Activated T-cell treated with anti-CD3 and anti-CD28 coated beads, Interleukin-2, amount 50 U/mL, for 72 hours (primary cell): ENCODE measurements around the gene ZFP36L2. TPM values are rescaled to one million over a fixed set of nuclear protein-coding genes. Genes with fewer than 3 reads are reported as not detected.

Source experiments
- ATAC-seq, 2 donors: fragments of 150-1000 bp; cut with Tn5 transposase; replicated peaks in 1 of 2; 2 replicates each; pipeline ENCODE4 v1.10.0; 2021; ENCODE audit warnings: moderate library complexity in 2 of 2, mild to moderate bottlenecking in 1 of 2
- DNase-seq, 2 donors: peaks; one replicate each; pipeline ENCODE4 v3.0.0; 2021 to 2022; ENCODE audit warnings: mixed read lengths in 1 of 2
- H3K27ac Mint-ChIP-seq: one replicate; pipeline ENCODE4 v1.8.0; 2022; ENCODE audit warnings: mild to moderate bottlenecking, moderate library complexity, mixed read lengths
- H3K27me3 Mint-ChIP-seq: one replicate; pipeline ENCODE4 v1.8.0; 2022; ENCODE audit warnings: low read depth, mixed read lengths
- H3K36me3 Mint-ChIP-seq, 2 donors: one replicate each; pipeline ENCODE4 v1.8.0; 2022; ENCODE audit warnings: mixed read lengths in 2 of 2, mild to moderate bottlenecking in 1 of 2; ENCODE audit not compliant: insufficient read depth in 2 of 2
- H3K4me1 Mint-ChIP-seq: one replicate; pipeline ENCODE4 v1.8.0; 2022; ENCODE audit warnings: low read depth, mixed read lengths
- H3K4me3 Mint-ChIP-seq, 2 donors: one replicate each; pipeline ENCODE4 v1.8.0; 2022; ENCODE audit warnings: mild to moderate bottlenecking in 2 of 2, mixed read lengths in 2 of 2, moderate library complexity in 2 of 2
- H3K9me3 Mint-ChIP-seq, 2 donors: one replicate each; pipeline ENCODE4 v1.8.0; 2022; ENCODE audit warnings: mixed read lengths in 2 of 2
- total RNA-seq, 2 donors: library from RNA; stranded (reverse); gene quantifications; one replicate each; pipeline ENCODE4 v1.2.3, GENCODE V29; 2022

ZFP36L2 gene
- total RNA-seq, 2 donors from 2014 or later, result 70.8 to 86.4 TPM

DNA sequence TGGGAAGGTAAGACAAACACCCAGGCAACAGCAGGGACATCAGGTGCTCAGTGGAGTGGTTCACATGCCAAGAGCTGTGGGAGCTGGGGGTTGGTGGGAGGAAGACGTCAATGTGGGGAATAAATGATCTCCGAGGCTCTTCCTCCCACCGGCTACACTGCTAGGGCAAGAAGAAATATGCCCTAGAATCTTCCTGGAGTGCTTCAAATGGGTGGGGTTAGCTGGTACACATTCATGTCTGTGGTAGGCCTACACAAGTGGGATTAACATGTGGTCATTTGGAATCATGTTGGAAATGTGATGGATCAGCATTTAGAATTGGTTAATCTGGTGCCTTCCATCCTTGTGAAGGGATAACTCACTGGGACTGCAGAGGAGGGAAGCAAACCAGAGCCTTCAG lies 12.4 kb upstream of the ZFP36L2 start:
- no peak overlapping the region for H3K4me3 Mint-ChIP-seq
- H3K9me3 Mint-ChIP-seq, result no peaks in the 10 kb centered on the region
- DNase-seq (no peak), ATAC-seq (no peak)
- no peaks in the 10 kb centered on the region for H3K27me3 Mint-ChIP-seq
- peaks cover 14% of the 10 kb centered on the region for H3K4me1 Mint-ChIP-seq
- H3K27ac Mint-ChIP-seq, result no peak overlapping the region
- no peaks in the 10 kb centered on the region for H3K36me3 Mint-ChIP-seq

DNA sequence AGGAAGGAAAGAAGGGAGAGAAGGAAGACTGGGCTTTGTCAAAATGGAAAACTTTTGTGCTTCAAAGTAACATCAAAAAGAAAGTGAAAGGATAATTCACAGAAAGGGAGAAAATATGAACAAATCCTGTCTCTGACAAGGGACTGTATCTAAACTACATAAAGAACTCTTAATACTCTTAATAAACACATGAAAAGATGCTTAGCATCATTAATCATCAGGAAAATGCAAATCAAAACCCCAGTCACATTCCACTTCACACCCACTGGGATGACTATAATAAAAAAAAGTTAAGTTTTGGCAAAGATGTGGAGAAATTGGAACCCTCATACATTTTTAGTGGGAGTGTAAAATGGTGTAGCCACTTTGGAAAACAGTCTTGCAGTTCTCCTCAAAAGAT lies 11.8 kb upstream of the ZFP36L2 start:
- DNase-seq, result no peak
- Mint-ChIP-seq H3K9me3 (no peaks in the 10 kb centered on the region), H3K27ac (peak overlapping the region; percentile 70), H3K4me1 (peaks cover 14% of the 10 kb centered on the region), H3K4me3 (no peak overlapping the region), H3K27me3 (no peaks in the 10 kb centered on the region), H3K36me3 (no peaks in the 10 kb centered on the region)
- no peak for ATAC-seq

DNA sequence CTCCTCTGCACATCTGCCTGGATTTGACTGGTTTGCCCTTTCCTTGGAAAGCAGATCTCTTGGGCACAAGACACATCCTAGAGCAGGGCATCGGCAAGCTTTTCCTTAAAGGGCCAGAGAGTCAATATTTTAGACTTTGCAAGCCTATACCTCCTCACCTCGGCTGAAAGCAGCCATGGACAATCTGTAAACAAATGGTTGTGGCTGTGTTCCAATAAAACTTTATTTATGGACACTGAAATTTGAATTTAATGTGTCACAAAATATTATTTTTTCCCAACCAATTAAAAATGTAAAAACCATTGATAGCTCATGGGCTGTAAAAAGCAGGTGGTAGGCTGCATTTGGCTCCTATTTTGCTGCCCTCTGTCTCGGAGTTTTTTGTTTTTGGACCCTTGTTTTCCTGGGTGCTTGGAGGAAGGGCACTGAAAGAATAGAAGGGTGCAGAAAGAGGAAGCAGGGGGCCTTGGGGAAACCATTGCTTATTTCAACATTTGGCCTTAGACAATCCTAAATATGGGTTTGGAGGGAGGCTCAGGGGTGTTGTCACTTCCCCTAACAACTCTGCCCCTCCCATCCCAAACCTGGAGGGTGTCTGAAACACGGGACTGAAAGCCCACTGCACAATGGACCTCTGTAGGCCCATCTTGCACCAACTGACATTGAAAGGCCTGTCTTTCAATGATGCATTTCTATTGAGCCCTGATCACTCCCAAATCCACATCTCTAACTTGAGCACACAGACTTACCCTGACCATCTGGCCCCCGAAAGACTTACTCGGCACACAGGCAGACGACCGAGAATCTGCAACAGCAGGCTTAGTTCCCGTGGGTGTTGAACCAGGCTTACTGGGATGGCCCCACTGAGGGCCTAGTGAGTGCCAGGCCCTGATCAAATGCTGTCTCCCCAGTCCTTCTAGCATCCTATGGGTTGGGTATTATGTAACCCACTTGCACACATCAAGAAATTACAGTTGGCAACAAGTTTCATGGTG lies 7.1 kb upstream of the ZFP36L2 start:
- Mint-ChIP-seq H3K27ac (no peak overlapping the region), H3K4me1 (peaks cover 25% of the 10 kb centered on the region), H3K4me3 (no peak overlapping the region), H3K36me3 (peaks cover 2% of the 10 kb centered on the region in 2 donors), H3K9me3 (no peaks in the 10 kb centered on the region), H3K27me3 (no peaks in the 10 kb centered on the region)
- ATAC-seq (no peak), DNase-seq (no peak)

DNA sequence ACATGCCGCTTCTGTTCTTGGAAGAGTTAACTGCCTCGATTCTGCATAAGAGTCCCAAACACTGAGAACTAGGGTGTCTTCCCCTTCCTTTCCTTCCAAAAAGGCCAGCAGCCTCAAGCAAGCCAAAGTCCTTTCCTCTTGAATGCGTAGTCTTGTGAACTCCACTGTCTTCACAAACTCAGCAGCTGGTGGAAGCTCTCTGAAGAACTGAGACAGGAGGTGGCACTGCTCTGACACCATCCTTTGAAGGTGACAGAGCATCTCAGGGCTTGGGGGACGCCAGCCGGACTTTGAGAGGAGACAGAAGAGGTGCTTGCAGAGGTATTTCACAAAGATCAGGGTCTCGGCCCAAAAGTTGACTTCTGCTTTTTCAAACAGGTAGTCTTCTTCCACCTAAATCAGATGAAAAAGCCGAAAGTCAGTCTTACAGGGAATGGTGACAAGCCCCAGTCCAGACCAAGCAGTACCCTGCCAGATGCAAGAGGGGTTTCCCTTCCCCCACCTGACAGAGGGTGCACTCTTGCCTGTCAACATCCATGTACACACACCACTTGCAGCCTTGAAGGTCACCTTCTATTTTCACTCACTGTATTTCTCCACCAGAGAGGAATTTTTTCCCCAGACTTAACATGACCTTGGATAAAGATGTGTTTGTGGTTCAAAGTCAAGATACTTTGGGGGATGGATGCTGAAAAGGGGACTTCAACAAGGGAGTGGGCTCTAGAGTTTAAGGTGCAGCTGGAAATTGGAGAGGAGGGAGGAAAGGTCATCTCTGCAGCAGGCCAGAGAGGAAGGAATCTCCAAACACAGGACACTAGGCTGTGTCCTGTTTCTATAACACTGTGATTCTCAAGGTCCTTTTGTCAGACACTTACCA lies 4.8 kb upstream of the ZFP36L2 start:
- Mint-ChIP-seq H3K27me3 (no peaks in the 10 kb centered on the region), H3K4me3 (no peak overlapping the region), H3K36me3 (peaks cover 2% of the 10 kb centered on the region in 2 donors), H3K27ac (peak overlapping the region; percentile 2), H3K9me3 (no peaks in the 10 kb centered on the region), H3K4me1 (peaks cover 25% of the 10 kb centered on the region)
- DNase-seq (no peak), ATAC-seq (no peak)

DNA sequence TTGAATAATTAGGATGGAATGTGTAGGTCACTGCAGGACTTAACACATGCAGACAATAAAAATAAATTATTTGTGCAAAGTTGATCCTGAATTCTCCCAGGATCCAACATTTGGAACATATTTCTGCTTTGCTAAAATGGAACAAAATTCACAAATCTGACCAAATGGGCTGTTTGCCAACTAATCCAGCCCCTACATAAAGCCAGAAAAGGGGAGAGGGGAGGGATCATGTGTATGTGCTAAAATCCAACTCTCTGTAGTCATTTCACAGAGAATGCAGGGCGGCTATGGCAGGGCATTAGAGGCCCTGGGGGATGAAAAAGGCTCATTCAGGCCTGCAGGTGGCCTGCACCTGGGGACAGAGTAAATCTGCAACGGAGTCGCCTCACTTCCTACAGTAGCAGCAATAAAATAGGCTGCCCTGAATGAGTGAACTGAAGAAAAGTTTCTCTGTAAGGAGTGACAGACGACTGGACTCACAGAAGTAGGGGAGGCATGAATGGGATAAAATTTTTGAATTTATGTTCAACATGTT lies 4.0 kb upstream of the ZFP36L2 start:
- no peaks in the 10 kb centered on the region for H3K27me3 Mint-ChIP-seq
- H3K9me3 Mint-ChIP-seq, result no peaks in the 10 kb centered on the region
- no peak overlapping the region for H3K27ac Mint-ChIP-seq
- no peak for DNase-seq
- H3K4me3 Mint-ChIP-seq, result no peak overlapping the region
- no peak for ATAC-seq
- peaks cover 2 to 4% of the 10 kb centered on the region in 2 donors for H3K36me3 Mint-ChIP-seq
- peaks cover 25% of the 10 kb centered on the region for H3K4me1 Mint-ChIP-seq

DNA sequence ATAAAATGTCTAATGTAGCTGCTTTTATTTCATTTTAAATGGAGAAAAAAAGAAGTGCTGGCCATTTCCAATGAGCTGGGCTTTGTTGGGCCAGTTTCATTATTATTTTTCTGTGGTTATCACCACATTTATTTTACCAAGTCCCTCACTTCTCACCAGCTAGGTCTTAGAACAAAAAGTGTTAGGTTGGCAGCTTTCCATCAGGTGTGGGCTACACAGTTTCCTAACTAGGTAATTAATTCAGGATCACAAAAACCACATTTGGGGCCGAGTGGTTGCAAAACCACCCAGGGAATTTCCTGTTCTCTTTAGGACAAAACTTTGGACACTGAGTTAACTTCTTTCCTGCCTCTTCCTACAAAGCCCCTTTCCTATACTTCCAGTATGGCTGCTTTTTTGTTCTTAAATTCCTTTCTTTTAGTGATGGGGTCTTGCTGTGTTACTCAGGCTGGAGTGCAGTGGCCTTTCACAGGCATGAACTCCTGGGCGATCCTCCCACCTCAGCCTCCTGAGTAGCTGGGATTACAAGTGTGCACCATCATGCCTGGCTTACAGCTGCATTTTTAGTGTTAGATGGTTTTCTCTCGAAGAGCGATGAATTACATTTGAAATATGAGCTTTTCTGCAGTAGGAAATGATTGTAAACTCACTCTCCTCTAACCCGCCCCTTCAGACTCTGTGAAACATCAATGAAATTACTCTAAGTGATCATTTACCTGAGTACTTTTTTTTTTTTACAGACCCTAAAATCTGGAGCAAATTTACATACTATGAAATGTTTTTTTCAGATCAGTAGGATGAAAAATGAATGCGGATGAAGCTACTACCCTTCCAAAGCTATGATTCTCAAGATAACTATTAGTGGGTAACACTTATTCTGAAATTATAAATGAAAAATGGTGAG lies 2.6 kb upstream of the ZFP36L2 start:
- peaks cover 5 to 9% of the 10 kb centered on the region in 2 donors for H3K36me3 Mint-ChIP-seq
- peak overlapping the region; percentile 69 to 96 for H3K4me3 Mint-ChIP-seq
- H3K27me3 Mint-ChIP-seq, result no peaks in the 10 kb centered on the region
- peak overlapping the region; percentile 4 for H3K27ac Mint-ChIP-seq
- H3K9me3 Mint-ChIP-seq, result no peaks in the 10 kb centered on the region
- peaks cover 25% of the 10 kb centered on the region for H3K4me1 Mint-ChIP-seq
- DNase-seq (no peak), ATAC-seq (no peak)

DNA sequence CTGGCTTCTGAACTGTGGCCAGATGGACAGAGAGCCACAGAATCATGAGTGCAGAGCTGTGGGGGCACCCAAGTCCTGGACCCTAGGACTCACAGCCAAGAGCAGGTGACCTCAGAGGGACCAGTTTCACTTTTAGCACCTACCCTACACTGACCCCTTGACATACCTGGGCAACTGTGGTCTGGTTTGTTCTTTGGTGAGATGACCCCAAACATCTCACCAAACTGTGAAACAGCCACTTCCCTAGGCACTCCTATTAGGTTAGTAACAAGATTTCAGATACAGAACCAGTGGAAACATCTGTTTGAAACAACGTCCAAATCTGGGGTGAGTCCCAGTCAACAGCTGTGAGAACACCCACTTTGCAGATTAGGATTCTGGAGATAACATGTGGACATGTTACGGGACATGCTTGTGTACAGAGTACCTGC lies 1.9 kb upstream of the ZFP36L2 start:
- Mint-ChIP-seq H3K36me3 (peaks cover 11 to 12% of the 10 kb centered on the region in 2 donors), H3K4me3 (peak overlapping the region; percentile 89 to 96), H3K9me3 (no peaks in the 10 kb centered on the region), H3K27me3 (no peaks in the 10 kb centered on the region), H3K4me1 (peaks cover 25% of the 10 kb centered on the region), H3K27ac (peak overlapping the region; percentile 22)
- ATAC-seq, result no peak
- no peak for DNase-seq

DNA sequence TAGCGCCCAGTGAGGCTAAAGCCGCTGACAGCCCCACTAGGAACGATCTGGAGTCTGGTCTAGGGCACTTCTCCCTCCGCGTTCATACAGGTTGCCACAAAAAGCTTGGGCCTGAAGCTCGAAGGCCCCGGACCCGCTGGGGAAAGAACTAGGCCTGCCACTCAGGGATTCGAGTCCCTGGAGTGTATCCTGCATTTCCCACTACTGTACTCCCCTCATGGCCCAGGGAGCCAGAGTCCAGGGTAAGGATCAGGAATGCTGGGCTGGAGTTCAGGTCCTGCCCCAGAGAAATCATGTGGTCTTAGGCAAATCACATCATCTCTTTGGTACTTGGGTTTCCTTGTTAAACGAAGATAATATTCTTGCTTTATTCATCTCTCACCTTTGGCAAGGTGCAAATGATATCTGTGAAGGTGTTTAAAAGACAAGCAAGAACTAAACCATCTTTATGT lies 1.4 kb upstream of the ZFP36L2 start:
- Mint-ChIP-seq H3K9me3 (no peaks in the 10 kb centered on the region), H3K36me3 (peaks cover 13% of the 10 kb centered on the region in 2 donors), H3K4me1 (peaks cover 26% of the 10 kb centered on the region), H3K4me3 (peak overlapping the region; percentile 89 to 96), H3K27ac (peak overlapping the region; percentile 87), H3K27me3 (no peaks in the 10 kb centered on the region)
- no peak for ATAC-seq
- DNase-seq, result no peak

DNA sequence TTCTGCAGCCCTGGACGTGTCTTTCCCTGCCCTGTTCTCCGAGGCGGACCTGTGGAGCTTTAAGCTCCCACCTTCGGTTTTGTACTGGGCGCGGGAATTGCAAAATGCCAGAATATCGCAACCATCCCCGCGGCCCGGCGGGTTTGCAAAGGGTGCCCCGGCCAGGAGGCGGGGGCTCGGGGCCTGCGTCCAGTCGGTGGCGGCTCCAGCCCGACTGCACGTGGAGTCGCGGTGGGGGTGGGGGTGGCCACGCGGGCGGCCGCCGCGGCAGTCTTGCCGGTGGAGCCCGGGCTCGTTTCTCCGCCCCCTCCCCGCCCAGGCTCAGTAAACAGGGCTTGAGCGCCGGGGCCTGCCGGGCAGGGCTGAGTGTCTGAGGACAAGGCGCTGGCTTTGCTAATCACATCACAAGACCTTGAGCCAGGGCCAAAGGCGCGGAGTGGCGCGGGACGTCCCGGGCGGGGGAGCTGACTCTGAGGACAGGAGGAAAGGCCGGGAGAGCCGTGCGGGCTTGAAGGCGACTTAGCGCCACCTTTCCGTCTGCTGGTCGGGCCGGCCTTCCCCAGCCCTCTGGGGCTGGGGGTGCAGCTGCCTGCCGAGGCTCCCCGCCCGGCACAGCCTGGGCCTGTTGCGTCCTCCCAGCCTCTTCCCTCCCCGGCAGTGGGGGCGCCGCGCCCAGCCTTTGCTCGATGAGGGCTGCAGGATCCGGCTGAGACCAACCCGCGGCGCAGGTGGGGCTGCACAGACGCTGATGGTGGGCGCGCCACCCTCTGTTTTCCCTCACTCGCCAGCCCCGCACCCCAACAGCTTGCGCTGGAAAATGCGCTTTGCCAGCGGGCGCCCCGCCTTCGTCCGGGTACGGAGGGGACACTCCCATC lies 786 bp upstream of the ZFP36L2 start:
- Mint-ChIP-seq H3K27ac (peak overlapping the region; percentile 87), H3K9me3 (no peaks in the 10 kb centered on the region), H3K36me3 (peaks cover 16 to 19% of the 10 kb centered on the region in 2 donors), H3K27me3 (no peaks in the 10 kb centered on the region), H3K4me3 (peak overlapping the region; percentile 89 to 96), H3K4me1 (peaks cover 32% of the 10 kb centered on the region)
- peak; percentile 72 to 77 for DNase-seq
- ATAC-seq, result peak; percentile 21 to 32

DNA sequence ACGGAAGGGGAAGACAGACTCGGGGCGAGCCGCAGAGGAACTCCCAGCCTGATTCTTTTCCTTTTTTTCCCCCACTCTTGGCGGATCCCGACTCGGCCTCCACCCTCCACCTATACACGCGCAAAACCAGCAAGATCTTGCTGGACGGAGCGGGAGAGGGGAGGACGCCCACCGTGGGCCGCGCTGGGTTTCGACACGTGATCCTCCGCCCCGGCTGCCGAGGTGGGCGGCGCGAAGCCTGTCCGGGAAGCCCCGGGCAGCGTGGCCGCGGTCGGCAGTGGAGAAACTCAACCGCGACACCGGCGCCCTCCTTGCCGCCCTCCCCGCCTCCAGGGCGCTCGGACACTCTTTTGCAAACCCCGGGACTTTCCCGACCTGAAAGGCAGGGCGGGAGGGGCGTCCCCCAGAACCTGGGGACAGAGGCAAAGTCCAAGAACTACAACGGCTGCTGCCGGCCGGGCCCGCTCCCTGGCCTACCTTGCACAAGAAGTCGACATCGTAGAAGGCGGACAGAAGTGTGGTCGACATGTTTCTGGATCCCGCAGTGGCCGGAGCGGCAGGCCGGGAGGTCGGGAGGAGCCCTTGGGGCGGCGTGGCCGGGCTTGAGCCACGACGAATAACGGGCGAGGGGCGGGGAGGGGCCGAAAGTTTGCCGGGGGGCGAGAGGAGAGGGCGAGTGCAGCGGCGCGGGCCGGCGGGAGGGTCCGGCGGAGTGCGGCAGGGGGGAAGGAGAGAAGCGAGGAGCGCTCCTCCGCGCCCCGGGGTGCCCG lies 433 bp downstream of the ZFP36L2 start:
- ATAC-seq, result peak; percentile 14 to 18
- Mint-ChIP-seq H3K27me3 (no peaks in the 10 kb centered on the region), H3K4me1 (peaks cover 44% of the 10 kb centered on the region), H3K36me3 (peaks cover 18 to 29% of the 10 kb centered on the region in 2 donors), H3K9me3 (no peaks in the 10 kb centered on the region), H3K27ac (peak overlapping the region; percentile 87), H3K4me3 (peak overlapping the region; percentile 96)
- DNase-seq, result peak; percentile 76 to 83
